GM19463 (cell line): ENCODE results near the gene FUT8.
"Not testable (repeated sequence)": the region's sequence is repeated elsewhere in the genome, so short reads cannot be mapped to it uniquely, and the experiment has no call there.

ENCODE experiments used
- ATAC-seq: cut with Tn5 transposase; IDR thresholded peaks from one replicate; pipeline ENCODE4 v1.9.1; 2021; ENCODE audit warnings: mild to moderate bottlenecking, moderate library complexity; ENCODE audit not compliant: unreplicated experiment

Gene FUT8

DNA sequence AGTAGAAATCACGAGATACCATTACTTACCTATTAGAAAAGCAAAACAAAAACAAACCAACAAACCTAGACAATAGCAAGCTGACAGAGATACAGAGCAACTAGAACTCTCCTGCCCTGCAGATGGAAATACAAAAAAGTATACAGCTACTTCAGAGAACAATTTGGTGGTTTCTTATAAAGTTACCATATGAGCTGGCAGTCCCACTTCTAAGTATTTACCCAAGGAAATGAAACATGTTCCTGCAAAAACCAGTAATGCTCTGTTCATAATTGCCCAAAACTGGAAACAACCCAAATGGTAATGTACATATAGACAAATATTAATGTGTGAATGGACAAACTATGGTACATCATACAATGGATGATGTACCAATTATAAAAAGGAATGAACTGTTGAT is 31.7 kb downstream of the FUT8 start:
- no peak for ATAC-seq

DNA sequence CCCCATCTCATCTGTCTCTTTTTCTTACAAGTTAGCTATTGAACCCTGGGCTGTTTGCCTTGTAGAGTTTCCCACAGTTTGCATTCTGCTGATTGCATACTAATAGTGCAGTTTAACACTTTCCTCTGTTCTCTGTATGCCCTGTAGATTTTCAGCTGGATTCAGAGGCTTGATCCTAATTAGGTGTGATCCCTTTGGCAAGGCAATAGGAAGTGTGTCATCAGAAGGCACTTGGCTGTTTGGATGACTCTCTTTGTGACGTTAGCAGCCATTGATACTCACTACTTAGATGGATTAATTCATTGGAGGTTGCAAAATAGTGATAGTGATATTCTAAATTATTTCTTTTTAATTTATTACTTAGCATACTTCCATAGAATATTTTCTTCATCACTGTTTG is 33.6 kb downstream of the FUT8 start:
- no peak for ATAC-seq

- ATAC-seq, result no peak
These were observed 37.1 kb downstream of the FUT8 start for GRCh38 chr14:65449647-65450046.

GRCh38 chr14:65453807-65454480 is 41.4 kb downstream of the FUT8 start:
- ATAC-seq, result no peak

- no peak for ATAC-seq
These were observed 43.7 kb downstream of the FUT8 start for GRCh38 chr14:65456247-65456646.

GRCh38 chr14:65461730-65462129 is 49.2 kb downstream of the FUT8 start:
- peak; percentile 13 for ATAC-seq

DNA sequence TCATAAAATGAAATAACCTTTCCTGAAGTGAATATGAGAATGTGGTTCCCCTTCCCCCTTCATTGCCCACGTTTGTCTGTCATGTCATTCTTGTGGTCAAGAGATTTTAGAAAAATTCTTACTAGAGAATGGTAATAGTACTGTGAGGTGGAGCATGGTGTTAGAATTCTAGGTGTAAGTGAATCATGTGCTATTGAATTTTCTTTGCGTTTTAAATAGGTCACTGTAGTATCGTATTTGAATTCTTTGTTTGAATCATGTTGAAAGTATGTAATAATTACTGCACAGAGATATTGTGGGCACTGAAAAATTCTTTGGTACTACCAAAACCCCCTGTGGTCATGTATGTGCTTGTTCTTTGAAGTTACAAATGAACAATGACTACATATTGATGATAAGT is 49.9 kb downstream of the FUT8 start:
- ATAC-seq, result peak; percentile 79

- no peak for ATAC-seq
These were observed 53.1 kb downstream of the FUT8 start for GRCh38 chr14:65465584-65465983.

DNA sequence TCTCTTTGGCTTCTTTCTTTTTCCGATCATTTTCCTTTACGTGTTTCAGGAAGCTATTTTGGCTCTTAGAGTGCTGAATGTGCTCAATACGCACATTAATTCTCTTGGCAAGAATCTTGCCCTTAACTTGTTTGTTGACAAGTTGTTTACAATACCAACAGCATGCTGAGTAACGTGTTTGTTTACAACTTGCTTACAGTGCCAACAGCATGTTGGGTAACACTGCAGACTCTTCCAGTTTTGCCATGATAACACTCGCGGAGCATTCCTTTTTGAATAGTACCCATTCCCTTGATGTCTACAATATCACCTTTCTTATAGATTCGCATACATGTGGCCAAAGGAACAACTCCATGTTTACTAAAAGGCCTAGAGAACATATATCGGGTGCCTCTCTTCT is 55.4 kb downstream of the FUT8 start:
- ATAC-seq, result not testable (repeated sequence)

DNA sequence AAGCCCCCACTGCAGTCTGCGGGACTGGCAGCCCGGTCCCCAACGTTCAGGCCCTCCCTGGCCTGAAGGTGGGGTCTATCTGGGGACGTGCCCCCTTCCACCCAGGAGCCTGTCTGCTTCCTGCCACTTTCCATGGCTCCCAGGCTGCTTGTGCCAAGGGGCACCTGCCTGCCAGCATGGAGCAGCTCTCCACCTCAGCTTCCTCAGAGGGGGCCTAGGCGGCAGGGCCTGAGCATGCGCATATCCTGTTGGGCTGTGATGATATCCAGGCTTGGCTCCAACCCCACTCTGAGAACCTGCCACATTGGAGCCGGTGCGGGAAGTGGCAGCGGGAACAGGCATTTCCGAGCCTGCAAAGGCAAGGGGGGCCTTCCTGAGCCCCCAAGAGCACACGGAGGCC is 57.4 kb downstream of the FUT8 start:
- ATAC-seq, result no peak

DNA sequence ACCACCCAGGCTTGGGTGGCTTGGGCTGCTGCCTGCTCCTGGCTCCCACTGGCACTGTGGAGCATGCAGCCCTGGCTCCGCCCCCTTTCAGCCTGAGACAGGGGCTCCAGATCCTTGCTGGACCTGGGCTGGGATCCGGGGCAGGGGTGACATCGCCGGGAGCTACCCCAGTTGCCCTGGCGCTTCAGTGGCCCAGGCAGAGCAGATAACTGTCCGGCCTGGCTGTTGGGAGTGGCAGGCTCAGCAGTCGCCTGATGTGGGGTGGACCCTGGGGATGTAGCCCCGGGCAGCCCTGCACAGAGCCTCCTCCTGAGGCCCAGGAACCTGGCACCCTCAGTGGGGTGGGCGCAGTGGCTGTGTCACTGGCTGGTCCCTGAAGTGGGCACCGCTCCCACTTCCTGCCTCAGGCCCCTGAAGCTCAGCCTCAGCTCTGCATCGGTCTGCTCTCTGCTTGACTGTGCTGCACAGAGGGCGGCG is 57.9 kb downstream of the FUT8 start:
- peak; percentile 33 for ATAC-seq

DNA sequence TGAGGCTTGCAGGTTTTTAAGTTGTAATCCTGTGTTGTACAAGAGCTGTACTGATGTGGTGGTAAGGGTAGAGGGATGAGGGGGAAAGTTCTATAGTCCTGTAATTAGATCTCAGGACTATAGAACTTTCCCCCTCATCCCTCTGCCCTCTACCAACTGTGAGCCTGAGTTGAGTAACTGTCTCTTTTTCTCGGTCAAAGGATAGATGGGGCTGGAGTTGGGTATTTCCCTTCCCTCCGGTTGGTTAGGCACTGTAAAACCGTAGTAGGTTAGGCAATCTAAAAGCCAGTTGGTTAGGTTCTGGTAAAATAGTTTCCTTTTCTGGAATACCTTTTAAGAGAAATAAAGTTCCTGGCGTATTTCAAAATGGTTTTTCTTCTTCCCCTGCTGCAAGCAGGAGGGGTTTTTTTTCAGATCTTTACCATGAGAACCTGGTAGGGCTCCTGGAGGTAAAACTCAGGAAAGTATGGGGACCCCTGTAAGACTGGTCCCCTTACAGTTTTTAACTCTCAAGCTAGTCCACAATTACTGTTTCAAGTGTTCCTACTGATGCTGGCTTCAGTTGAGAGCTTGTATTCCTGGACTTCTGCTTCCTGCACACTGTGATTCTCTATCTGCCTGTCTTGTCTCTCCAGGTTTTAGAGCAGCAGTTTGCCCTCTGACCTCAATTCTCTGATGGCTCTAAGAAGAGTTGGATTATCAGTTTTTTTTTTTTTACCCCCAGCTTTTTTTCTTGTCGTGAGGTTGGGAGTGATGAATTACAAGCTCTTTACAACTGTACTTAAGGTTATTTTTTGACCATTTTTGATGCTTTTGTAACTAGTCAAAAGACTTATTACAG is 58.7 kb downstream of the FUT8 start:
- ATAC-seq, result peak; percentile 94

- ATAC-seq, result no peak
These were observed 59.7 kb downstream of the FUT8 start for GRCh38 chr14:65472189-65472588.

GRCh38 chr14:65476273-65476941 is 63.9 kb downstream of the FUT8 start:
- peak; percentile 92 for ATAC-seq

- ATAC-seq, result peak; percentile 46
These were observed 64.4 kb downstream of the FUT8 start for GRCh38 chr14:65476942-65477318.

GRCh38 chr14:65478017-65478416 is 65.5 kb downstream of the FUT8 start:
- ATAC-seq, result no peak

- ATAC-seq, result no peak
These were observed 66.1 kb downstream of the FUT8 start for GRCh38 chr14:65478596-65478995.

GRCh38 chr14:65479386-65479785 is 66.9 kb downstream of the FUT8 start:
- no peak for ATAC-seq

GRCh38 chr14:65482757-65483438 is 70.4 kb downstream of the FUT8 start:
- no peak for ATAC-seq

GRCh38 chr14:65483647-65484046 is 71.1 kb downstream of the FUT8 start:
- no peak for ATAC-seq

DNA sequence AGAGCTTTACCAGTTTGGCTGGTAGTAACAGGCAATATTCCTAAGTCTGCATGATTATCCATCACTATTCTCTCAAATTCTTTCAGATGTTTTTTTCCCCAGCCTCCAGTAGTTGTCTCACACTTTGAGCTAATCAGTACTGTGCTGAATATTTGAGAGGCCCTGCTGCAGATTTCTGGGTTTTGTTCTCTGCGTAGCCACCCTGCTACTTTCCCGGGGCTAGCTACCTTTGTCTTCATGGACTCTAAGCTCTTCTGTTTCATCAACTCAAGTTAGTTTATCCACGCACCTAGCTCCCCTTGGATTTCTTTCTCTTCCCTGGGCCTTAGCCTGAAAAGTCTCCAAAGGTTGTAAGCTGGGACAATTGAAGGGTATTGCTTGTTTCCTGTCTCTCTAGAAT is 73.0 kb downstream of the FUT8 start:
- no peak for ATAC-seq
